K562 (cell line): ENCODE measurements around the gene AZU1. TPM values are rescaled to one million over a fixed set of nuclear protein-coding genes. Genes with fewer than 3 reads are reported as not detected.
A peak's percentile ranks its signal among the peaks of the same experiment; 100 is the strongest.

Experiments
- CBX5 ChIP-seq: IDR thresholded peaks from 2 replicates; pipeline ENCODE4 v1.6.1; 2014; ENCODE audit warnings: low read depth, borderline replicate concordance
- CEBPZ ChIP-seq: fragments of 150-350 bp; IDR thresholded peaks from 2 replicates; pipeline ENCODE4 v1.6.1; 2014; ENCODE audit warnings: low read depth, mild to moderate bottlenecking, low read length, borderline replicate concordance
- HINFP ChIP-seq: fragments of 450-650 bp; conservative IDR thresholded peaks from 2 replicates; pipeline ENCODE4 v1.6.1; 2016; ENCODE audit warnings: missing genetic modification characterization, low read depth, mild to moderate bottlenecking, control low read depth, missing compliant biosample characterization
- JUND ChIP-seq, 2 experiments: IDR thresholded peaks; 2 replicates in 1 of 2; 3 replicates in 1 of 2; pipeline ENCODE4 v1.6.1; 2011; ENCODE audit warnings: borderline replicate concordance in 2 of 2, low read depth in 2 of 2, low read length in 2 of 2, improper control_type of control experiment in 1 of 2, missing biosample characterization in 1 of 2, missing genetic modification characterization in 1 of 2, missing genetic modification reagents in 1 of 2
- MED1 ChIP-seq: sonication (generic); formaldehyde crosslinking; IDR thresholded peaks from 2 replicates; pipeline ENCODE4 v1.8.1; 2023; ENCODE audit warnings: missing genetic modification reagents, borderline replicate concordance
- NCOA2 ChIP-seq, 2 experiments: fragments of 450-650 bp; IDR thresholded peaks; 2 replicates each; pipeline ENCODE4 v1.6.1; 2018; ENCODE audit warnings: mild to moderate bottlenecking in 2 of 2, moderate library complexity in 1 of 2; ENCODE audit not compliant: partially characterized antibody in 2 of 2
- NCOA4 ChIP-seq: fragments of 450-650 bp; IDR thresholded peaks from 2 replicates; pipeline ENCODE4 v1.6.1; 2018; ENCODE audit warnings: mild to moderate bottlenecking; ENCODE audit not compliant: partially characterized antibody
- PPARD ChIP-seq: fragments of 250-450 bp; sonication (Bioruptor Pico); IDR thresholded peaks from 2 replicates; pipeline ENCODE4 v1.8.0; 2022; ENCODE audit warnings: inconsistent platforms, mild to moderate bottlenecking, moderate library complexity
- RBM14 ChIP-seq: fragments of 200-400 bp; formaldehyde crosslinking; IDR thresholded peaks from 2 replicates; pipeline ENCODE4 v1.6.1; 2018; ENCODE audit warnings: low read depth, mild to moderate bottlenecking, low read length, moderate library complexity, borderline replicate concordance; ENCODE audit not compliant: insufficient read depth
- SMAD1 ChIP-seq: fragments of 150-350 bp; IDR thresholded peaks from 2 replicates; pipeline ENCODE4 v1.6.1; 2014; ENCODE audit warnings: low read length, low read depth; ENCODE audit not compliant: partially characterized antibody
- TARDBP ChIP-seq: fragments of 450-650 bp; IDR thresholded peaks from 2 replicates; pipeline ENCODE4 v1.6.1; 2016
- VEZF1 ChIP-seq: fragments of 200-800 bp; sonication (Bioruptor generic); IDR thresholded peaks from 2 replicates; pipeline ENCODE4 v1.6.1; 2017; ENCODE audit warnings: missing genetic modification characterization, missing compliant biosample characterization
- XRCC5 ChIP-seq: fragments of 200-400 bp; formaldehyde crosslinking; IDR thresholded peaks from 2 replicates; pipeline ENCODE4 v1.6.1; 2017; ENCODE audit warnings: low read depth, mild to moderate bottlenecking, low read length
- ZBTB11 ChIP-seq, 3 experiments: fragments of 200-800 bp in 1 of 3; fragments of 250-450 bp in 1 of 3; fragments of 450-650 bp in 1 of 3; sonication (Bioruptor Pico) in 1 of 3; sonication (Bioruptor generic) in 1 of 3; formaldehyde crosslinking in 1 of 3; IDR thresholded peaks; 2 replicates each; pipeline versions ENCODE4 v1.6.1 to v1.8.0; 2016 to 2022; ENCODE audit warnings: mild to moderate bottlenecking in 2 of 3, missing genetic modification characterization in 2 of 3, missing compliant biosample characterization in 1 of 3, moderate library complexity in 1 of 3
- polyA plus RNA-seq, 8 experiments: library from polyadenylated mRNA; depleted of rRNA in 4 of 8; stranded (reverse) in 5 of 8; unstranded in 3 of 8; fragments of >200 nt; fragmentation: Nextera tagmentation in 2 of 8; fragmentation: Illumina TruSeq in 1 of 8; extraction: Ambion mirVana in 2 of 8; extraction: Trizol in 1 of 8; gene quantifications; 2 replicates each; pipeline versions ENCODE4 v1.2.1 to v1.2.3, GENCODE V29; 2011 to 2014; ENCODE audit warnings: inconsistent platforms in 1 of 8, missing spikeins in 1 of 8
- total RNA-seq, 7 experiments: library from RNA; depleted of rRNA in 6 of 7; stranded (reverse); fragments of >200 nt in 6 of 7; fragmentation: Illumina TruSeq in 2 of 7; extraction: Trizol in 2 of 7; gene quantifications; 2 replicates each; pipeline versions ENCODE4 v1.2.1 to v1.2.3, GENCODE V29; 2011 to 2021; ENCODE audit warnings: low replicate concordance in 1 of 7

The AZU1 gene
- total and polyA plus RNA-seq, 9 of the 15 experiments (the other 6 are each of a cell fraction or from before 2014, with no cell fraction given) = 0.29 to 1.9 (median 0.59) TPM; not detected in 3

GRCh38 chr19:797528-798414 is 29.9 kb upstream of the AZU1 start (continued):
- TF ChIP-seq HINFP (tag) (no peak), SMAD1 (no peak), CBX5 (no peak), NCOA4 (no peak), JUND (IDR thresholded peaks at IDR 0.05; ENCODE audit: borderline replicate concordance, low read depth, low read length) (no peak), JUND (tag; IDR thresholded peaks at IDR 0.05; ENCODE audit: borderline replicate concordance, low read depth, low read length) (no peak), RBM14 (peak; percentile 81; the same call in 1 of the 2 replicates), CEBPZ (no peak), MED1 (CRISPR knock-in tag) (no peak), TARDBP (no peak; the same call in 1 of the 2 replicates), PPARD (no peak), ZBTB11 (CRISPR knock-in tag; IDR thresholded peaks at IDR 0.05) (peak in 1 of 3 experiments; percentile 85; a peak in 2 of 6 replicates), XRCC5 (no peak), NCOA2 (IDR thresholded peaks at IDR 0.05; ENCODE audit: partially characterized antibody in 2 of 2) (no peak), VEZF1 (peak; percentile 57)
